GM19099 (cell line): ENCODE results near the gene GRHPR.

Experiments used
- POLR2A ChIP-seq: IDR thresholded peaks from 3 replicates; pipeline ENCODE4 v1.6.1; 2011; ENCODE audit warnings: low read depth; ENCODE audit not compliant: insufficient read length; ENCODE audit errors: extremely low read depth

The GRHPR gene

DNA sequence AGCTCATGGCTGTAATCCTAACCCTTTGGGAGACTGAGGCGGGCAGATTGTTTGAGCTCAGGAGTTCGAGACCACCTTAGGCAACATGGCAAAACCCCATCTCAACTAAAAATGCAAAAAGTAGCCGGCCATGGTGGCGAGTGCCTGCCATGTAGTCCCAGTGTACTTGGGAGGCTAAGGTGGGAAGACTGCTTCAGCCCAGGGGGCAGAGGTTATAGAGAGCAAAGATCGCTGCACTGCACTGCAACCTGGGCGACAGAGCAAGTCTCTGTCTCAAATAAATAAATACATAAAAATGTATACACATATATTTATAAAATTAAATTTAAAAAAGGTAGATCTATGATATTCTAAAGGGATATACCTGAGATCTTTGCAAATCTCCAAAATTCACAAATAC, 23.3 kb downstream of the GRHPR start:
- TF ChIP-seq POLR2A = no peak

DNA sequence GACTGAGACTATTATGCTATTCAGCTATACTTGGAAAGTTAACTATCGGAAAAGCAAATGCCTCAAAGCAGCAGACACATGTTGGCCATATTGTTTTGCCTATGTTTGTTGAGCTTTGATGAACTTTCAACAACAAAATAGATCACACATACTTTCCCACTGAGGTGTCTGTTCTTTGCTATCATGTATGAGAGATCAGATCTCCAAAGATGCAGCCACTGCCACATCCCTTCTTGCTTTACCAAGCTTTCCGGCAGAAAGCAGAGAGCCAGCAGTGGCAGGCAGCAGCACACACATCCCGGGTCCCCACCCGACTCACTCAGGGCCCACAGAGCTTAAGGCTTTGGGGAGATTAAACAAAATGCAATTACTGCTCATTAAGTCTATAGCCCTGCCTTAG, 23.9 kb downstream of the GRHPR start:
- no peak for TF ChIP-seq POLR2A

DNA sequence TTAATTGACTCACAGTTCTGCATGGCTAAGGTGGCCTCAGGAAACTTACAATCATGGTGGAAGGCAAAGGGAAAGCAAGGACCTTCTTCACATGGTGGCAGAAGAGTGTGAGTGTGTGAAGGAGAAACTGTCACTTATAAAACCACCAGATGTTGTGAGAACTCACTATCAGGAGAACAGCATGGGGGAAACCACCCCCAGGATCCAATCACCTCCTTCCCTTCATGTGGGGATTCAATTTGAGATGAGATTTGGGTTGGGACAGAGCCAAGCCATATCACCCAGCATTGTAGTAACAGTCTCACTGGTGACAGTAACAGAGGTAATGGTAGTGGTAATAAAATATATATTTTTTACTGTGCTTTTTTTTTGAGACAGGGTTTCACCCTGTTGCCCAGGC, 24.6 kb downstream of the GRHPR start:
- no peak for TF ChIP-seq POLR2A

DNA sequence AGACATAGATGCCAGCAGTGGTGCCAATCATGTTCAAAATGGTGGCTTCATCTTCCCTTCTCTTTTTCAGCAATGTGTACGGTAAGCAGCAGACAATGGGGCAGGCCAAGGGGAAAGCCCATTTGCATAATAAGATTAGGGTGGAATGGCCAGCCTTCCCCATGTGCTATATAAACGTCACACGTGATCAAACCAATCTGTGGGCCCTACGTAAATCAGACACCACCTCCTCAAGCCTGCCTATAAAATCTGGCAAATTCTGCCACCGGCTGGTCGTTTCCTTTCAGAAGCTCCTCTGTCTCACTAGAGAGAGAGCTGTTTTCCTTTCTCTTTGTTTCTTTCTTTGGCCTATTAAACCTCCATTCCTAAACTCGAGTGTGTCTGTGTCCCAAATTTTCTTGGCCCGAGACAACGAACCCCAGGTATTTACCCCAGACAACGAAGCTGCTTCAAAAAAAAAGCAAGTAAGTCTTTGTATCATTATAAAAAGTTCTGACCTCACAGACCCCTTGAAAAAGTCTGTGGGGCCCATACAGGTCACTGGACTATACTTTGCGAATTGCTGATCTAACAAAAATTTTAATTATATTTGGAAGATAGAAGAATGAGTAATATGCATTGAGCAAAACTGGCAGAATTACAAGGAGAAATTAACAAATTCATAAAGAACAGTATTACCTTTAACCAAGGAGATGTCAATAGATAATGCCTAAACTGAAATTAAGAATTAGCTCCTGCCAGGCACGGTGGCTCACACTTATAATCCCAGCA, 27.6 kb downstream of the GRHPR start:
- no peak for TF ChIP-seq POLR2A

DNA sequence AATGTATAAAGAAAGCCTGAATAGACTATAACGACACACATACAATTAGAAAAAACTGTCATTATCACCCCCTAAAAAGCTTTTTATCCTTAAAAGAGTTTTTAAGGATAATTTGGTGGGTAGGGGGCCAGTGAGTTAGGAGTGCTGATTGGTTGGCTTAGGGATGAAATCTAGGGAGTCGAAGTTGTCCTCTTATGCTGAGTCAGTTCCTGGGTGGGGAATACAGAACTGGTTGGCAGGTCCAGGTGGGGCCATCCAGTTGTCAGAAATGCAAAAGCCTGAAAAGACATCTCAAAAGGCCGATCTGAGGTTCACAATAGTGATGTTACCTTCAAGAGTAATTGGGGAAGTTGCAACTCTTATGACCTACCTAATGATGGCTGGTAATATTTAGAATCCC, 29.1 kb downstream of the GRHPR start:
- TF ChIP-seq POLR2A = no peak

DNA sequence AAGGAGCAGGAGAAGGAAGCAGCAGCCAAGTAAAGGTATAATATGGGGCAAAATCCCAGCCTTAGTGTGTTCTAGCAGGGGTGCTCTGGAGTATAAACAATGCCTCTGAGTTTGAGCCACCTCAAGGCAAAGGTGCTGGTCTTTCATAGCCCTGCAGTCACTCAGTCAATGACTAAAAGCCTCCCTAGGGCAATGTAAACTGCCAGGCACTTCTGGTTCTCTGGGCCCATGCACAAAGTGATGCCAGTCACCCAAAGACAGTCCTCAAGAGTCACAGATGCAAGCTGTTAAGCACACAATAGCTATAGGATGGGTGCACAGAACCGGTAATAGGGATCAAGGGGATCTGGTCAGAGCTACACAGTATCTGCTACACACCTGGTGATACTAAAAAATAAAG, 30.1 kb downstream of the GRHPR start:
- no peak for TF ChIP-seq POLR2A

DNA sequence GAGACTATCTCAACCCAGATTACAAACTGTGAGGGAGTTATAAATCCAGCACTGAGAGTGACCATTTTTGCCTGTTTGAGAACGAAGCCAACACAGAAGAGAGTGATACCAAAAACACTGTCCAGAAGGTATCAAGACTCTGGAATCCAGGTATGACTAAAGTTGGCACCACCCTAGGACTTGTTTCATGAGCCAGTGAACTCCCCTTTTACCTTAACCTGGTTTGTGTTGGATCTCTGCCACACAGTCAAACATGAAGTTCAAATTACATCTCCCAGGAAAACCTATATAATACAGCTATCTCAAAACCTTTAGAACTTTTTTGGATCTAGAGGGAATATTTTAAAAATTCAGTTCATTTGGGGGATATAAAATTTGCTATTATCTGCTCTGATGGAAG, 31.3 kb downstream of the GRHPR start:
- no peak for TF ChIP-seq POLR2A

DNA sequence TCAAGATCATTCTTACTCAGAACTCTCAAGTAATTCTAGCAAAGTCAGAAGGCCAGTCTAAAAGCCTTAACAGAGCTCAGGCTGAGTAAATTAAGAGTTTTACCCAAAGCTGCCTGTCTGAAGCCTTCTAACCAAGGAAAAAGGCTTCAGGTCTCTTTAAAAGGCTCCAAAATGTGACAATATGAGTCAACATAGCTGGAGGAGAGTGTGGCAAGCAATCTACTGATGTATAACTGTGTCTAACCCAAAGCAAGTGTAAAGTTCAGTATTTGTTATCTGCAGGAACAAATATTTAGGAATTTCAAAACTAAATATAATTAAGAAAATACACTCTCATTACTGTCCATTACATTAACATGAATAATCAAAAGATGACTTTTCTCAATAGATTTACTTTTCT, 31.7 kb downstream of the GRHPR start:
- TF ChIP-seq POLR2A = no peak

DNA sequence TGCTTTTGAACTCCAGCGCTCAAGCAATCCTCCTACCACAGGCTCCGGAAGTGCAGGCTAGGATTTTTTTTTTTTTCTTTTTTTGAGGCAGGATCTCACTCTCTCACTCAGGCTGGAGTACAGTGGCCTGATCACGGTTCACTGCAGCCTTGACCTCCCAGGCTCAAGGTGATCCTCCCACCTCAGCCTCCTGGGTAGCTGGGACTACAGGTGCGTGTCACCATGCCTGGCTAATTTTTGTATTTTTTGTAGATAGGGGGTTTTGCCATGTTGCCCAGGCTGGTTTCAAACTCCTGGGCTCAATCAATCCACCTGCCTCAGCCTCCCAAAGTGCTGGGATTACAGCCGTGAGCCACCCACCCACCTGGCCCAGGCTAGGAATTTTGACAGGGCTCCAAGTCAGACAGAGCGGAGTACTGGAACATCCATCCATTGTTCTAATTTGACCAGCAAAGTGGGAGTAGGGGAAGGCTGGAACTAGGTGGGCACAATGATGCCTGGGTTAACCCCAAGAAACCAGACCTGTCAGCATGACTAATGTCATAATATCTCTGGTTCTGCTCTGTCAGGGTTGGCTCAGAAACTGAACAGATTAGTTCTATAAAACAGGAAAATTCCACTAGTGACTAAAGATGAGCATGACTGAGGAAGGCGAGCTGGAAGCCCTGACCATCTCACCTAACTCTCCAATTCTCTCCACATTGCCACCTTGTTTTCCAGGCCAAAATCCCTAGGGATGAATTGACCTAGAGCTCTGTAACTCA, 33.6 kb downstream of the GRHPR start:
- TF ChIP-seq POLR2A = no peak

DNA sequence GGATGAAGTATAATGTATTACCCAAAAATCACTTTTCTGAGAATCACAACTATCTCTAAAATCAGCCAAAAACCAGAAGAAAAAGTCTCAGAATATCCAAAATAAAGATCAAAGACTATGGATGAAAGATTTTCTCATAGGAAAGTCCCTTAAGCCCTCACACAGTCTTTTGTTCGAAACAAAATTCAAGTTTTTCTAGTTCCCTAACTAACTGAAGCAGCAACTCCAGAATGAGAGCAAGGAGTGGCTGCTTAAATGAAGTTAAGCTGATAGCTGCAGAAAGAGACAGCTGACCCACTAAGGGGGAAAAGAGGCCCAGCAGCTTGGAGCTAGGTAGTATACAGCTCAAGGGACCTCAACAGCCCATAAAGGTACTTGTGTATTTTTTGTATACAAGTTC, 34.3 kb downstream of the GRHPR start:
- no peak for TF ChIP-seq POLR2A

DNA sequence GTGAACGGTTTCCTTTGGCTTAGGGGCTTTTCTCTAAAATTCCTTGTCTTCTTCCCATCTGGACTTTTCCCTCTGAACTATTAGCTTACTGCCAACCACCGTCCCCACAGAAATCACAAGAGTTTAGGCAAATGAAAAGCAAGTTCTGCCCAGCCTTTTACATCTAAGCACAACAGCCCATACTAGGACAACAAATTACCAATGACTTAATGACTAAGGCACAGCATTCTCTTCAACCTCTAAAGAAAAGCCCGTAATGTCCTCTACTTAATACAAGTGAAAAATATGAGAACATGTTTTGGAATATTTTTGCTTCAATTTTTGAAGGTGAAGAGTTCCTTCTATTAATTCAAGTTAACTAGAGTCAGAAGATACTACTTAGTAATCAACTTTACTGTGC, 41.5 kb downstream of the GRHPR start:
- TF ChIP-seq POLR2A = no peak

DNA sequence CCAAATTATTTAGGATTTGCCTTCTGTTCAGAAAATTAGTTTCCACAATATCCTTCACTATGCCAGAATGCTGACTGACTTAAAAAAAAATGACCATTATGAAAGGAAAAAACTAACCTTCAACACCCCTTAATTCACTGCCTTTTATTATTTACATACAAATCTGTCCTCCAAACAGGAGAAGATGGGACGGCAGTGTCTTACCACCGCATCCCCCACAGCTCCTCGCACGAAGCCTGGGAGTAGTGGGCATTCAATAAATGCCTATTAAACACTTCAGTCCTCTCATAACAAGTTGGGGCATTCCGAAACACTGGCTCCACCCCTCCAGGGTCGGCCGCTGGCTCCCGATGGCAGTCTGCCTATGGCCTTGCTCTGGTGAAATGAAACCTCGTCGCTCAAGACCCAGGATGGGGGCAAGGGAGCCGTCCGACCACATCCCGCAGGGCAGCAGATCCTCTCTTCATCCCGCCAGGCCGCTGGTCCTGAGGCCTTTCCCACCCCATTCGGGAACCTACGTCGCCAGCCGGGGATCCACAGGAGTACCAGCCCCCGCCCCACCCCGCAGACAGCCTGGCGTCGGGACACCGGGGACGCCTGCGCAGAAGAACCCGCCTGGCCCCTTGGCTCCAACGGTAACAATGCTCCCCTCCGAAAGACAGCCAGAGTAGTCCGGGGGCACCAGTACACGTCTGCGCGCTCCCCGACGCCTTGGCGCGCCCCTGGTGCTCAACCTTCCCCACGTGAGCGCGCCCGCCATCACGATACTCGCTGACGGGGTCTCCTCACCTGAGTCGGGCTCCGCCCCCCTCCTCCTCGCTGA, 42.1 kb downstream of the GRHPR start:
- TF ChIP-seq POLR2A = peak; percentile 65

DNA sequence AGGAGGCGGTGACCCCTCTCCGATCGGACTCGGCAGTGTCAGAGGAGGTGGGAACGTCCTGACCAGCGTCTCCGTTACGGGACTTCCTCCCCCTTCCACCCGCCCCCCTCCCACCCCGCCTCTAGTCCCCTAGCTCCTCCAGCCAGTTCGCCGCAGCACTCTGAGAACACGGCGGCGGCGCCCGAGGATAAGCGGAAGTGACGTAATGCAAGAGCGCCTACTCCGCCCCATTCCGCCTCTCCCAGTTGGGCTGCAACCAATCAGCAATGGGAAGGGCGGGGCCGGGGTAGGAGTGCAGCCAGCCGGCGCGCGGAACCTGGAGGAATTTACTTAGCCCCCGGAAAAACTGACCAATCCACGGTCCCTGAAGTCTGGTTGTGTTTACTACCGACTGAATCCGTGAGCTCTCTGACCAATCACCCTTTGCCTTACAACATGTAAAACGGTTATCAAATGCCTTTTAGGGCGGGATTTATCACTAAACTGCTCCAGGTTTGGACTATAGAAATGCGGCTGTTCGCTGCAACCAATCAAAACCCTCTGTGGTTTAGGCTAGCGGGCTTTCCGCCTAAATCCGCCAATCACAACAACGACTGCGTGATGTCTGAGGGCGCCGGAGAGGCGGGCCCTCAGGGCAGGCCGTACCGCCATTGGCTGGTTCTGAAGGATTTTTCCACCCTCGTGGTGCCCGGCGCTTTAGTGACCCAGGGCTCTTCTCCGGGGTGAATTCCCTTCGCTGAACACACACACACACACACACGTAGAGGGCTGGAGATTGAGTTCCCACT, 42.9 kb downstream of the GRHPR start, which contains the start of gene ZBTB5:
ZBTB5 (minus strand) TSS at position 202 of the 788 bp plus-strand sequence. CDS start 22,899 bp downstream, outside the sequence.
- TF ChIP-seq POLR2A = peak; percentile 68

DNA sequence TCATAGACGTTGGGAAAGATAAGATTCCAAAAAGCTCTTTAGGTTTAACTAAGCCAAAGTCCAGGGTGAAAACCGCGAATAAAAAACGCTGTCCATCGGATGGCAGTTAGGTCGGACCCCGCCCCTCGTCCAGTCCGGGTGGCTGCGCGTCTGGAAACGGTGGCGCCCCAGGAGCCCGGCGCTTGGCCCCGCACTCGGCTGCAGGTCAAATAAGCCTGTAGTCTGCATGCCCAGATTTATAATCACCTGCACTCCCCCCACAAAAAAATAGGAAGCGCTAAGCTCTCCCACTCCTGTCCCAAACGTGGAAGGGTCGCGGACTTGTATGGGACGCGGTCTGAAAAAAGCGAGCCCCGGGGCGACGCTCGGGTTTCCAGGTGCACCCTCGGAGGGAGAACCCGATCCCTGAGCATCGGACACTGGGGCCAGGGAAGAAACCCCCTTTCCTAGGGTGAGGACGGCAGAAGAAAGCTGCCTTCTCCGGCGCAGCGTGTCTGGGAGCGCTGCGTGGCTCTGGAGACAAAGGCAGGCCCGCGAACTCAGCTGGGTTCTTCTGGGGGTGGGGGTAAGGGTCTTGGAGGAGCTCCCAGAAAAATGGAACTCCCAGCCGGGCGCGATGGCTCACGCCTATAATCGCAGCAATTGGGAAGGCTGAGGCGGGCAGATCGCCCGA, 43.7 kb downstream of the GRHPR start:
- TF ChIP-seq POLR2A = peak; percentile 2
